Measurements from ENCODE around the gene PXYLP1.

Gene PXYLP1

DNA sequence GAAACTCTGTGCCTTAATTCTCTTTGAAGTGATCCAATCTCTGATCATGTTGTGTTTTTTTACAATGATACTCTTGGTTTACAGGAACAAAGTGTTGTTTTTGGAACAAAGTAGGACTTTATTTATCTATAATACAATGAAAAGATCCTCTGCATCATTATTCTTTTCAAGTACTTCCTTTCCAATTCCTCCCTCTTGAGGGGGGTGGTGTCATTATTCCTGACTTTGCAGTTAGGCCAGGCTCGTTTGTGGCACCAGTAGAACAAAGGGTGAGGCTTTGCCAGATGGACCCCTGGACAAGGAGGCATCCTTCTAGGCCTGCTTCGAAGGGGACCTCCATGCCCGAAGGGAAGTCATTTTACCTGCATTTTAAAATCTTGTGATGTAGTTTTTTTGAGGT is 95.0 kb downstream of the PXYLP1 start:
- Histone ChIP-seq H3K36me3 (ENCODE audit: control insufficient read depth, low read length) (no peaks in the 10 kb centered on the region), H3K4me3 (ENCODE audit: low read length) (no peak overlapping the region), H3F3A (ENCODE audit: control insufficient read depth, insufficient read depth) (no peaks in the 10 kb centered on the region), H3K27me3 (ENCODE audit: control insufficient read depth, low read length) (no peaks in the 10 kb centered on the region; the same call in 1 of the 2 replicates), H3K27ac (ENCODE audit: low read depth, low read length) (no peak overlapping the region), H3K4me2 (ENCODE audit: low read length) (no peak overlapping the region), H3K9me2 (replicated peaks; ENCODE audit: control insufficient read depth, low read length) (no peaks in the 10 kb centered on the region), H4K20me1 (ENCODE audit: control insufficient read depth, insufficient read depth, low read depth, low read length) (no peaks in the 10 kb centered on the region), H3K4me1 (ENCODE audit: control insufficient read depth, low read length) (no peaks in the 10 kb centered on the region), H3K79me2 (ENCODE audit: control insufficient read depth, low read length) (no peaks in the 10 kb centered on the region), H3K9me3 (ENCODE audit: control insufficient read depth, insufficient read depth, low read length) (no peaks in the 10 kb centered on the region)
- TF ChIP-seq, protein P1, sequence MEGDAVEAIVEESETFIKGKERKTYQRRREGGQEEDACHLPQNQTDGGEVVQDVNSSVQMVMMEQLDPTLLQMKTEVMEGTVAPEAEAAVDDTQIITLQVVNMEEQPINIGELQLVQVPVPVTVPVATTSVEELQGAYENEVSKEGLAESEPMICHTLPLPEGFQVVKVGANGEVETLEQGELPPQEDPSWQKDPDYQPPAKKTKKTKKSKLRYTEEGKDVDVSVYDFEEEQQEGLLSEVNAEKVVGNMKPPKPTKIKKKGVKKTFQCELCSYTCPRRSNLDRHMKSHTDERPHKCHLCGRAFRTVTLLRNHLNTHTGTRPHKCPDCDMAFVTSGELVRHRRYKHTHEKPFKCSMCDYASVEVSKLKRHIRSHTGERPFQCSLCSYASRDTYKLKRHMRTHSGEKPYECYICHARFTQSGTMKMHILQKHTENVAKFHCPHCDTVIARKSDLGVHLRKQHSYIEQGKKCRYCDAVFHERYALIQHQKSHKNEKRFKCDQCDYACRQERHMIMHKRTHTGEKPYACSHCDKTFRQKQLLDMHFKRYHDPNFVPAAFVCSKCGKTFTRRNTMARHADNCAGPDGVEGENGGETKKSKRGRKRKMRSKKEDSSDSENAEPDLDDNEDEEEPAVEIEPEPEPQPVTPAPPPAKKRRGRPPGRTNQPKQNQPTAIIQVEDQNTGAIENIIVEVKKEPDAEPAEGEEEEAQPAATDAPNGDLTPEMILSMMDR (IDR thresholded peaks at IDR 0.05; ENCODE audit: low read depth, low read length, poor library complexity, severe bottlenecking) = no peak
- TF ChIP-seq EZH2phosphoT487 (IDR thresholded peaks at IDR 0.05; ENCODE audit: borderline replicate concordance, low read length) = no peak

DNA sequence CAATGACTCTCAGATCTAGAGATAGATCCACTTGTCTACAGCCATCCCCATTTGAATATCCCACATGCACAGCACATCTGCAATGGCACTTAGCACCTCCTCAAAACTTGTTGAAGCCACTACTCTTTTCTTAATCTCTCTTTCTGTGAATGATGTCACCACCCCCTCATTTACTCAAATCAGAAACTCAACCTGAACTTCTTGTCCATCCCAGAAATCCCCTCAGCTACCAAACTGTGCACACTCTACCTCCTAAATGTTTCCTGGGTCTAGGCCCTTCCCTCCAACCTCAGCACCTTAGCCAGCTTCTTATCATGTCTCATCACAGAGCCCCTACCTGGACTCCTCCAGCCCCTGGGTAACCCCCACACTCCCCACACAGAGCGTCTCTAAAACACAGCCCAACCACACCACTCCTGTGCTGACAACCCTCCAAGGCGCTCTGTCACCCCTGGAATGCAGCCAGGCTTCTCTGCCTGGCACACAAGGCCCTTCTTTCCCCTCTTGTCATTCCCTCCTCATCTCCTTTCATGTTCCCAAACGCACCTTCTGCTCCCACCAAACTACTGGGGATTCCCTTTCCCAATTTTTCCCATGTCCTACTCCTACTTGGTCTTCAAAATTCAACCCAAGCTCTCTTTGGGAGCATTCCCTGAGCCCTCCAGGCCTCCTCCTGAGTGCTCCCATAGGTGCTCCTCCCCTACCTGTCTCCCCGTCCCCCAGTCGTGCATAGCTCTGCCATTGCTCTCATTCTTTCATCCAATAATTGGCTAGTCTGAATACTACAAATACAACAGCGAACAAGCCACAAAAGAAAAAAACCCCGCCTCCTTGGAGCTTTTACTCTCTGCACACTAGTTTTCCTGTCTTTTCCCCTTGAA is 96.9 kb downstream of the PXYLP1 start:
- Histone ChIP-seq H3K36me3 (ENCODE audit: control insufficient read depth, low read length) (no peaks in the 10 kb centered on the region), H3K27ac (ENCODE audit: low read depth, low read length) (no peak overlapping the region), H3K79me2 (ENCODE audit: control insufficient read depth, low read length) (no peaks in the 10 kb centered on the region), H3K9me2 (replicated peaks; ENCODE audit: control insufficient read depth, low read length) (no peaks in the 10 kb centered on the region), H3K9me3 (ENCODE audit: control insufficient read depth, insufficient read depth, low read length) (no peaks in the 10 kb centered on the region), H3K4me1 (ENCODE audit: control insufficient read depth, low read length) (no peaks in the 10 kb centered on the region), H3K4me3 (ENCODE audit: low read length) (no peak overlapping the region), H3F3A (ENCODE audit: control insufficient read depth, insufficient read depth) (no peaks in the 10 kb centered on the region), H3K27me3 (ENCODE audit: control insufficient read depth, low read length) (no peaks in the 10 kb centered on the region; the same call in 1 of the 2 replicates), H3K4me2 (ENCODE audit: low read length) (no peak overlapping the region), H4K20me1 (ENCODE audit: control insufficient read depth, insufficient read depth, low read depth, low read length) (no peaks in the 10 kb centered on the region)
- TF ChIP-seq EZH2phosphoT487 (IDR thresholded peaks at IDR 0.05; ENCODE audit: borderline replicate concordance, low read length) = no peak
- TF ChIP-seq, protein P1 (IDR thresholded peaks at IDR 0.05; ENCODE audit: low read depth, low read length, poor library complexity, severe bottlenecking) = no peak

DNA sequence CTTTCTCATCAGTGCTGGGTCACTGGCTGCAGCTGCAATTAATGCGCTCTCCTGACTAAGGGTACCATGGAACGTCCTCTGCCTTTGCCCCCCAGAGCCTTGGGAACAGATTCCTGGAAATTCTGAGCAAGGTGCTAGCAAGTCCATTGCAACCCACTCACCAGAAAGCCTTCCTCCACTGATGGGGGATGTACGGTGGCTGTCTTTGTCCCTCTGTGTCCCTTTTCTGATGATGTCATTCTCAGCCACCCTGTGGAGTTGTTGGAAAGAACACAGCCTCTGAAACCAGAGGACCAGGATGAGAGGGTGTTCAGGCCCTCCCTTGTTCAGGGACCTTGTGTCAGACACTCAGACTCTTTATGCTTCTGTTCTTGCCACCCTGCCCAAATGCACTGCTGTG is 98.6 kb downstream of the PXYLP1 start:
- Histone ChIP-seq H3K27me3 (ENCODE audit: control insufficient read depth, low read length) (no peaks in the 10 kb centered on the region; the same call in 1 of the 2 replicates), H3K9me3 (ENCODE audit: control insufficient read depth, insufficient read depth, low read length) (no peaks in the 10 kb centered on the region), H3K27ac (ENCODE audit: low read depth, low read length) (no peak overlapping the region), H3K9me2 (replicated peaks; ENCODE audit: control insufficient read depth, low read length) (no peaks in the 10 kb centered on the region), H3K79me2 (ENCODE audit: control insufficient read depth, low read length) (no peaks in the 10 kb centered on the region), H3K4me2 (ENCODE audit: low read length) (no peak overlapping the region), H4K20me1 (ENCODE audit: control insufficient read depth, insufficient read depth, low read depth, low read length) (no peaks in the 10 kb centered on the region), H3F3A (ENCODE audit: control insufficient read depth, insufficient read depth) (no peaks in the 10 kb centered on the region), H3K4me1 (ENCODE audit: control insufficient read depth, low read length) (no peaks in the 10 kb centered on the region), H3K36me3 (ENCODE audit: control insufficient read depth, low read length) (no peaks in the 10 kb centered on the region), H3K4me3 (ENCODE audit: low read length) (no peak overlapping the region)
- no peak for TF ChIP-seq EZH2phosphoT487 (IDR thresholded peaks at IDR 0.05; ENCODE audit: borderline replicate concordance, low read length)
- TF ChIP-seq, protein P1 (IDR thresholded peaks at IDR 0.05; ENCODE audit: low read depth, low read length, poor library complexity, severe bottlenecking) = no peak
